Left lung (tissue), 14 donors: ENCODE results near the gene FIBP. TPM values are rescaled to one million over a fixed set of nuclear protein-coding genes. Genes with fewer than 3 reads are reported as not detected.

Source experiments
- ATAC-seq: fragments of 200-7000 bp; cut with Tn5 transposase; one replicate; pipeline ENCODE4 v1.9.1; 2020; ENCODE audit warnings: moderate library complexity
- DNase-seq, 4 donors: peaks; one replicate each; pipeline ENCODE4 v3.0.0-alpha.2; 2013 to 2020
- H3K27ac ChIP-seq, 2 donors: fragments of 200-600 bp; sonication (generic) in 1 of 2; one replicate each; pipeline versions ENCODE4 v1.5.0 to v1.8.0; 2020 to 2021
- H3K27me3 ChIP-seq, 2 donors: fragments of 200-600 bp; sonication (generic) in 1 of 2; one replicate each; pipeline versions ENCODE4 v1.5.0 to v1.8.0; 2020 to 2021
- H3K36me3 ChIP-seq, 2 donors: fragments of 200-600 bp; sonication (generic) in 1 of 2; one replicate each; pipeline versions ENCODE4 v1.5.0 to v1.8.0; 2020 to 2021
- H3K4me1 ChIP-seq, 2 donors: fragments of 200-600 bp; one replicate each; pipeline ENCODE4 v1.8.0; 2021
- H3K4me3 ChIP-seq, 2 donors: fragments of 200-600 bp; sonication (generic) in 1 of 2; one replicate each; pipeline versions ENCODE4 v1.5.0 to v1.8.0; 2020 to 2021; ENCODE audit warnings: mild to moderate bottlenecking in 1 of 2
- H3K9me3 ChIP-seq, 2 donors: fragments of 200-600 bp; sonication (generic) in 1 of 2; one replicate each; pipeline versions ENCODE4 v1.5.0 to v1.8.0; 2020 to 2021
- intact Hi-C, 2 donors: fragments of 100-400 bp; cut with DNase I; formaldehyde crosslinking; loops; one replicate each; pipeline versions ENCODE4 v1.11.2 to v1.14.2; 2022
- long read RNA-seq, 12 donors: library from polyadenylated mRNA in 2 of 12; unstranded in 2 of 12; transcript quantifications; one replicate each; pipeline ENCODE4 v2.0.0 and lab custom pipeline, GENCODE V29; 2019 to 2026
- polyA plus RNA-seq, 6 donors: library from polyadenylated mRNA; unstranded; fragments of 120-200 nt; gene quantifications; one replicate each; pipeline ENCODE4 v1.2.1, GENCODE V29; 2013; ENCODE audit not compliant: insufficient read length in 6 of 6
- total RNA-seq, 2 donors: library from RNA; stranded (reverse); fragmentation: NEBNext Ultra II Directional; extraction: Animal tissue kit (Norgen Biotek cat#: 25700); gene quantifications; one replicate each; pipeline ENCODE4 v1.2.1, GENCODE V29; 2021
- TF ChIP-seq, protein P1 (sequence below), 2 donors: fragments of 200-600 bp; sonication (generic) in 1 of 2; IDR thresholded peaks; one replicate each; pipeline versions ENCODE4 v1.5.0 to v1.8.0; 2021; ENCODE audit warnings: antibody characterized with exemption in 2 of 2
- donor health status: DM: no; HTN: yes; CAD: no.
- donor health status: DM: no; HTN: no; CAD: no.

FIBP gene
- total RNA-seq (10 to 100 TPM; 56.5 to 69.6 TPM), polyA plus RNA-seq (10 to 100 TPM; 72.3 to 83.0 (median 77.7) TPM)
- long read RNA-seq, donor 1, transcript FIBP-206 (3 exons, 1,378 nt) = minor isoform, 5 of 53 reads
- long read RNA-seq, donor 1, transcript FIBP-202 (10 exons, 1,248 nt) = major isoform, 26 of 53 reads
- long read RNA-seq, donor 1, partial matches to known transcripts = 16 of 53 reads
- long read RNA-seq, donor 1, other reads (novel, unspliced or antisense) = 0 of 53 reads
- long read RNA-seq, donor 2, transcript FIBP-202 (10 exons, 1,248 nt) = major isoform, 19 of 39 reads
- long read RNA-seq, donor 2, partial matches to known transcripts = 14 of 39 reads
- long read RNA-seq, donor 2, other reads (novel, unspliced or antisense) = 0 of 39 reads
- long read RNA-seq, donor 3, transcript FIBP-202 (10 exons, 1,248 nt) = major isoform, 28 of 38 reads
- long read RNA-seq, donor 3, partial matches to known transcripts = 5 of 38 reads
- long read RNA-seq, donor 3, other reads (novel, unspliced or antisense) = 0 of 38 reads
- long read RNA-seq, donor 4, transcript FIBP-202 (10 exons, 1,248 nt) = major isoform, 91 of 119 reads
- long read RNA-seq, donor 4, transcript FIBP-201 (10 exons, 1,261 nt) = minor isoform, 13 of 119 reads
- long read RNA-seq, donor 4, partial matches to known transcripts = 10 of 119 reads
- long read RNA-seq, donor 4, other reads (novel, unspliced or antisense) = 4 of 119 reads
- long read RNA-seq, donor 5, transcript FIBP-202 (10 exons, 1,248 nt) = major isoform, 19 of 32 reads
- long read RNA-seq, donor 5, partial matches to known transcripts = 6 of 32 reads
- long read RNA-seq, donor 5, other reads (novel, unspliced or antisense) = 0 of 32 reads
- long read RNA-seq, donor 6, transcript FIBP-202 (10 exons, 1,248 nt) = major isoform, 16 of 35 reads
- long read RNA-seq, donor 6, partial matches to known transcripts = 9 of 35 reads
- long read RNA-seq, donor 6, other reads (novel, unspliced or antisense) = 0 of 35 reads
- long read RNA-seq, donor 7, transcript FIBP-202 (10 exons, 1,248 nt) = major isoform, 10 of 14 reads
- long read RNA-seq, donor 7, partial matches to known transcripts = 0 of 14 reads
- long read RNA-seq, donor 7, other reads (novel, unspliced or antisense) = 0 of 14 reads
- long read RNA-seq, donor 8, transcript FIBP-202 (10 exons, 1,248 nt) = major isoform, 16 of 28 reads
- long read RNA-seq, donor 8, partial matches to known transcripts = 0 of 28 reads
- long read RNA-seq, donor 8, other reads (novel, unspliced or antisense) = 0 of 28 reads
- long read RNA-seq, donor 9, partial matches to known transcripts = 0 of 1 reads
- long read RNA-seq, donor 9, other reads (novel, unspliced or antisense) = 0 of 1 reads
- long read RNA-seq, donor 10, transcript FIBP-202 (10 exons, 1,248 nt) = major isoform, 179 of 220 reads
- long read RNA-seq, donor 10, transcript FIBP-201 (10 exons, 1,261 nt) = minor isoform, 26 of 220 reads
- long read RNA-seq, donor 10, partial matches to known transcripts = 4 of 220 reads
- long read RNA-seq, donor 10, other reads (novel, unspliced or antisense) = 11 of 220 reads
- long read RNA-seq, donor 11, transcript FIBP-206 (3 exons, 1,378 nt) = minor isoform, 6 of 84 reads
- long read RNA-seq, donor 11, transcript FIBP-202 (10 exons, 1,248 nt) = major isoform, 30 of 84 reads
- long read RNA-seq, donor 11, transcript FIBP-201 (10 exons, 1,261 nt) = minor isoform, 8 of 84 reads
- long read RNA-seq, donor 11, partial matches to known transcripts = 38 of 84 reads
- long read RNA-seq, donor 11, other reads (novel, unspliced or antisense) = 0 of 84 reads
- long read RNA-seq, donor 12, transcript FIBP-202 (10 exons, 1,248 nt) = major isoform, 16 of 155 reads
- long read RNA-seq, donor 12, partial matches to known transcripts = 130 of 155 reads
- long read RNA-seq, donor 12, other reads (novel, unspliced or antisense) = 0 of 155 reads

DNA sequence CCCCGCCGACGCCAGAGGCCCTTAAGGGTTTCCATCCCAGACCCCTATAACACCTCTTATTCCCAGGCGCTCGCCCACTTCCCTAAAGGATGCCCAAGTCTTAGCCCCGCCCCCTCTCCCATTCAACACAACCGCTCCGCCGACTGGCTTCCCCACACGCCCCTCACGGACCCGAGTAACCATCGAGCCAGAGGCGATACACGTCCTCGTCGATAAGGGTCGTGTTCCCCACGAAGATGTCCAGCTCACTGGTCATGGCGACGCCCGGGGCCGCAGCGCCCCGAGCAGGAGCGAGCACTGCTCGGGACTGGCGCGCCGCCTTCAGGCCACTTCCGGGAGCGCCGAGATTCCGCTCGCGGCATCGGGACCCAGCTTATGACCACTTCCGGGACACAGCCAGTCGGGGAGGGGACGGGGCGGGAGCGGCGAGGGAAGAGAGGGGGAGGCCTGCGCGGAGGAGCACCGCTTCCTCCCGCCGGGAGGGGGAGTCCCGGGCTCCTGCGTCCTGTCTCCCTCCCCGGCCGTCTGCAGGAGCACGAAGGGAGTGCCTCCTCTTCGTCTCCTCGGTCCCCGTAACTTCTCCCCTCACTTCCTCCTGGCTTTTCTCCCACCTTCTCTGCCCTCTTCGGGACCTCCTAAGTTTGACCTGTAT, at the start of gene FIBP:
Gene FIBP (minus strand): TSS at position 309 of the 652 bp plus-strand sequence. CDS start 53 bp downstream, at position 256.
- H3K27ac ChIP-seq = peak within 1 kb of the TSS; percentile 95 to 97
- peak; percentile 86 for ATAC-seq

DNA sequence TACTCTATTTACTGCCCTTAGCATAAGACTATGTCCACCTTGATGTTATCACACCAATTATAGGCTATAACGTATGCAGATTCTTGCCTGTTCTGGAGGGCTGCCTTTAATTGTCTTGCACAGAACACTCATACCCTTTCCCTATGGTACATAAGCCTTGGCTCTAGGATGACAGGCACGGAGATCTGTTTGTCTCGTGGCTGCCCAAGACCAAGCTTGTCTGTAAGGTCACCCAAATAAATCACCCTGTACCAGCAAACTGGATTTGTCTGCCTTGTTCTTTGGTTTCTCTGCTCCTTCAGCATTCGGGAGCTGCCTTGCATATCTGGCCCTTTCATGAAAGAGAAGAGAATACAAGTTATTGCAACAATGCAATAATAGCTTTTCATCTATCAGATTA, 49.5 kb upstream of the FIBP start:
- Histone ChIP-seq H3K9me3 (no peaks in the 10 kb centered on the region), H3K4me1 (peaks cover 0 to 19% of the 10 kb centered on the region in 2 donors), H3K27me3 (peaks cover 0 to 10% of the 10 kb centered on the region in 2 donors), H3K27ac (no peak overlapping the region), H3K4me3 (no peak overlapping the region), H3K36me3 (no peaks in the 10 kb centered on the region)
- intact Hi-C loops = no loop called here
- ATAC-seq (no peak), DNase-seq (no peak)
- TF ChIP-seq, protein P1, sequence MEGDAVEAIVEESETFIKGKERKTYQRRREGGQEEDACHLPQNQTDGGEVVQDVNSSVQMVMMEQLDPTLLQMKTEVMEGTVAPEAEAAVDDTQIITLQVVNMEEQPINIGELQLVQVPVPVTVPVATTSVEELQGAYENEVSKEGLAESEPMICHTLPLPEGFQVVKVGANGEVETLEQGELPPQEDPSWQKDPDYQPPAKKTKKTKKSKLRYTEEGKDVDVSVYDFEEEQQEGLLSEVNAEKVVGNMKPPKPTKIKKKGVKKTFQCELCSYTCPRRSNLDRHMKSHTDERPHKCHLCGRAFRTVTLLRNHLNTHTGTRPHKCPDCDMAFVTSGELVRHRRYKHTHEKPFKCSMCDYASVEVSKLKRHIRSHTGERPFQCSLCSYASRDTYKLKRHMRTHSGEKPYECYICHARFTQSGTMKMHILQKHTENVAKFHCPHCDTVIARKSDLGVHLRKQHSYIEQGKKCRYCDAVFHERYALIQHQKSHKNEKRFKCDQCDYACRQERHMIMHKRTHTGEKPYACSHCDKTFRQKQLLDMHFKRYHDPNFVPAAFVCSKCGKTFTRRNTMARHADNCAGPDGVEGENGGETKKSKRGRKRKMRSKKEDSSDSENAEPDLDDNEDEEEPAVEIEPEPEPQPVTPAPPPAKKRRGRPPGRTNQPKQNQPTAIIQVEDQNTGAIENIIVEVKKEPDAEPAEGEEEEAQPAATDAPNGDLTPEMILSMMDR (IDR thresholded peaks at IDR 0.05) = no peak

More for the DNA sequence above, at the start of gene FIBP:
- TF ChIP-seq, protein P1 (IDR thresholded peaks at IDR 0.05) = peak; percentile 64 to 95
- DNase-seq = peak; percentile 96 to 99 (median 98)
- intact Hi-C loops = loop anchor here in 1 of 2 donors (10.0 kb wide), 1 partner anchor 97 kb away; no protein-coding TSS in a partner anchor
- Histone ChIP-seq H3K4me3 (peak within 1 kb of the TSS; percentile 73 to 87), H3K27me3 (no peaks in the 10 kb centered on the region), H3K36me3 (peaks cover 0 to 46% of the 10 kb centered on the region in 2 donors), H3K9me3 (no peaks in the 10 kb centered on the region), H3K4me1 (peaks cover 20 to 74% of the 10 kb centered on the region in 2 donors)

DNA sequence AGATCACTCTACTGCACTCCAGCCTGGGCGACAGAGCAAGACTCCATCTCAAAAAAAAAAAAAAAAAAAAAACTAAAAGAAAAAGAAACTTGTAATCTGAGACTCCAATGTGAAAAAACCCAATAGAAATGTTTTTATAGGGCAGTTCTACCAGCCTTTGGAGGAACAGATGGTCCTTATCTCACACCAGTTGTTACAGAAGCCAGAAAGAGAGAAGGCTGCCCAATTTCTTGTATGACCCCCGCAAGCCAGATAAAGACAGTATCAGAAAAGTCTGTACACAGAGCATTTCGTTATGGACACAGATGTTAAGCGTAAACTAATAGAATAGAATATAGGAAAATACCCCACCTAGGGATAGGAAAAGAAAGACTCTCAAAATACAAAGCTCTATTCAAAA, 45.7 kb upstream of the FIBP start:
- no peaks in the 10 kb centered on the region for H3K36me3 ChIP-seq
- DNase-seq (peak in 2 of 4 donors; percentile 77 to 88), ATAC-seq (no peak)
- TF ChIP-seq, protein P1 (IDR thresholded peaks at IDR 0.05) = no peak
- H3K9me3 ChIP-seq = no peaks in the 10 kb centered on the region
- peaks cover 0 to 12% of the 10 kb centered on the region in 2 donors for H3K27me3 ChIP-seq
- H3K4me3 ChIP-seq = no peak overlapping the region
- no peaks in the 10 kb centered on the region for H3K4me1 ChIP-seq
- no peak overlapping the region for H3K27ac ChIP-seq
- intact Hi-C loops = no loop called here

DNA sequence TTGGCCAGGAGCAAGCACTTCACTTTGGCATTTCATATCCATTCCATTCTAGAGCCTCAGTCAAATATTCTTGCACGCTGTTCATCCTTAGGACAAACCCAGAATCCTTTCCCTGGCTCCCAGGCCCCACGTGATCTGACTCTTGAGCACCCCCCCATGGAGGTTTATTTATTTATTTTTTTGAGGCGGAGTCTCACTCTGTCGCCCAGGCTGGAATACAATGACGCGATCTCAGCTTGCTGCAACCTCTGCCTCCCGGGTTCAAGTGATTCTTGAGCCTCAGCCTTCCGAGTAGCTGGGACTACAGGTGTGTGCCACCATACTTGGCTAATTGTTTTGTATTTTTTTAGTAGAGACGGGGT, 44.3 kb upstream of the FIBP start:
- H3K27ac ChIP-seq = no peak overlapping the region
- peaks cover 0 to 12% of the 10 kb centered on the region in 2 donors for H3K4me1 ChIP-seq
- peaks cover 0 to 12% of the 10 kb centered on the region in 2 donors for H3K27me3 ChIP-seq
- ATAC-seq (no peak), DNase-seq (no peak)
- intact Hi-C loops = no loop called here
- no peak overlapping the region for H3K4me3 ChIP-seq
- no peaks in the 10 kb centered on the region for H3K9me3 ChIP-seq
- TF ChIP-seq, protein P1 (IDR thresholded peaks at IDR 0.05) = no peak
- no peaks in the 10 kb centered on the region for H3K36me3 ChIP-seq
